Measurements from ENCODE around the gene UBL4A.

Gene UBL4A

DNA sequence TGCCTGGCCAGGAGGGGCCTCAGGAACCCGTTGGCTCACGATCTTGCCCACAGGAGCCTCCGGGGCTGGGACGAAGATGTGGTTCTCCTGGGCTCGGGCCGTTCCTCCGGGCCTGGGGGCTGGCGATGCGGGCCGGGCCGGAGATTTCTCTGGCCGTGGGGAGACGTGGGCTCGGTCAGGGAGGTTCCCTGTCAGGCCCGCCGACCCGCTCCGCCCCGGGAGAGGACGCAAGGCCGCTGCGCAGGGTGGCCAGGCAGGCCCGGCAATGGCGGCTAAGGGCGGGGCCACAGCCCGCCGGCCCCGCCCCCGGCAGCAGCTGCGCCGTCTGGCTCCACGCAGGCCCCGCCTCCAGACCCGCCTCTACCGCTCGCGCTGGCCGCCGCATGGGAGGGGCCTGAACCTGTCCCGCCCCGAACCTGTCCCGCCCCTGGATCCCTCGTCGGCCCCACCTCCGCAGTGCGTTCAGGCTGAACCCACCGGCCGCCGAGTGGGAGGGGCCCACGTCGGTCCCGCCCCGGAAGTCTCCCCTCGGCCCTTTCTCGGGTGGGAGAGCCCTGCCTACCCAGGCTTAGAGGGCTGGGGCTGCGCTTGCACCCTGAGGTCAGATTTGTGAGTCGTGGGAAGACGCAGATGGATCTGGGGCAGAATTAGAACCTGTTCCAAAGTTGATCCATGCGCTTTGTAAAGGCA lies 29.7 kb upstream of the UBL4A start, which contains the start of gene FAM3A:
Gene FAM3A (minus strand): TSS at position 267 of the 690 bp plus-strand sequence. CDS start 460 bp downstream, outside the sequence.
- TF ChIP-seq, protein P1, sequence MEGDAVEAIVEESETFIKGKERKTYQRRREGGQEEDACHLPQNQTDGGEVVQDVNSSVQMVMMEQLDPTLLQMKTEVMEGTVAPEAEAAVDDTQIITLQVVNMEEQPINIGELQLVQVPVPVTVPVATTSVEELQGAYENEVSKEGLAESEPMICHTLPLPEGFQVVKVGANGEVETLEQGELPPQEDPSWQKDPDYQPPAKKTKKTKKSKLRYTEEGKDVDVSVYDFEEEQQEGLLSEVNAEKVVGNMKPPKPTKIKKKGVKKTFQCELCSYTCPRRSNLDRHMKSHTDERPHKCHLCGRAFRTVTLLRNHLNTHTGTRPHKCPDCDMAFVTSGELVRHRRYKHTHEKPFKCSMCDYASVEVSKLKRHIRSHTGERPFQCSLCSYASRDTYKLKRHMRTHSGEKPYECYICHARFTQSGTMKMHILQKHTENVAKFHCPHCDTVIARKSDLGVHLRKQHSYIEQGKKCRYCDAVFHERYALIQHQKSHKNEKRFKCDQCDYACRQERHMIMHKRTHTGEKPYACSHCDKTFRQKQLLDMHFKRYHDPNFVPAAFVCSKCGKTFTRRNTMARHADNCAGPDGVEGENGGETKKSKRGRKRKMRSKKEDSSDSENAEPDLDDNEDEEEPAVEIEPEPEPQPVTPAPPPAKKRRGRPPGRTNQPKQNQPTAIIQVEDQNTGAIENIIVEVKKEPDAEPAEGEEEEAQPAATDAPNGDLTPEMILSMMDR (IDR thresholded peaks at IDR 0.05; ENCODE audit: insufficient read depth, low read depth, low read length, missing control alignments), result no peak
- peak within 1 kb of the TSS; percentile 62 for H3K4me3 ChIP-seq (ENCODE audit: low read length)
- DNase-seq (ENCODE audit: low read depth), result peak; percentile 90

DNA sequence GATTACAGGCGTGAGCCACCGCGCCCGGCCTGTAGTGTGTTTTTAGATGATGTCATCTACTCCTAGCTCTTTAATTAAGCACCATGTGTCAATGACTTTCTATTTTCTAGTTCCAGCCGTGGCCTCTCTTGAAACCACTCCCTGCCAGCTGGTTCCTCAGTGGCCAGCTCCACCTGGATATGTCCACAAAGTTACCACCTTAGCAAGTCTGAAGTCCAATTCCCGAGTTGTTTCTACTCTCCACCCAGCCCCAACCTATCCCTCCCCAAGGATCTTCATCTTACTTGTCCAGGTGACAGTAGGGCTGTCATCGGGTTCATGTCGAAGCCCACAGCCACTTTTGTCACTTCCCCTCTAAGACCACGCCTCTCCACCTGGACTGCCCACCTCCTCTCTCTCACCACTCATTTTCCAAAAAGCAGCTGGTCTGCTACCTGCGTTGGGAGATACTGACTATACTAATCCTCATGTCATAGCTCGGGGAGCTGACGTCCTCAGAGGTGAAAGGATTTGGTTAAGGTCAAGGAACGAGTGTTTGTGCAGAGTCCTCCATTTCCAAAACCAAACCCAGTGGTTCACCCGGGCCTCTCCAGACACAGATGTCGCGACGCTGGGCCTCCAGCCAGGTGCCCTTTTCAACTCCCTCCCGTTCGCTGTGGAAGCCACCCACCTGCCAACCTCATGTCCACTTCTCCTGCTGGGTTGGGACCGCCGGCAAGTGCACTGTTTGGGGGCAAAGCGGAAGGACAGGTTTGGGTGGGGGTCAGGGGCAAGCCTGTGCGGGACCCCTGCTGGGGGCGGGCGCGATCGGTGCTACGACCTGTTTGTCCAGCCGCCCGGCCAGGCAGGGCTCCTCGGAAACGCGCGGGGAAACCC lies 28.9 kb upstream of the UBL4A start:
- H3K4me3 ChIP-seq (ENCODE audit: low read length), result peak overlapping the region; percentile 62
- TF ChIP-seq, protein P1 (IDR thresholded peaks at IDR 0.05; ENCODE audit: insufficient read depth, low read depth, low read length, missing control alignments), result no peak
- DNase-seq (ENCODE audit: low read depth), result peak; percentile 17

DNA sequence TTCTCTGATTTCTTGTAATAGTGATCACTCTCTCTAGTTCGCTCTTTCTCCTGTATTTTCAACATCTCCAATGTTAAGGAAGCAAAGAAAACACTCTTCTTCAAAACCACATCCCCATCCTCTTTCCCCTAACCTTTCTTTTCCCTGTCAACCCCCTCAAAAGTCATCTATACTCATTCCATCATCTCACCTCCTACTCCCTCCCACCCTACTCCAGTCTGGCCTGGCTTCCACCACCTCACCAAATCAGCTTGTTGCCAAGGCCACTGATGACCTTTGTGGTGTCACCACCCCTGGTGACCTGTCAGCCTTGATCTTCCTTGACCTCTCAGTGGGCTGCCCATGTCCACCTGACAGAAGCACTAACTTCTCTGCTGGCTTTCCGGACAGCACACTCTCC lies 27.3 kb upstream of the UBL4A start:
- no peak overlapping the region for H3K4me3 ChIP-seq (ENCODE audit: low read length)
- TF ChIP-seq, protein P1 (IDR thresholded peaks at IDR 0.05; ENCODE audit: insufficient read depth, low read depth, low read length, missing control alignments), result no peak
- no peak for DNase-seq (ENCODE audit: low read depth)

DNA sequence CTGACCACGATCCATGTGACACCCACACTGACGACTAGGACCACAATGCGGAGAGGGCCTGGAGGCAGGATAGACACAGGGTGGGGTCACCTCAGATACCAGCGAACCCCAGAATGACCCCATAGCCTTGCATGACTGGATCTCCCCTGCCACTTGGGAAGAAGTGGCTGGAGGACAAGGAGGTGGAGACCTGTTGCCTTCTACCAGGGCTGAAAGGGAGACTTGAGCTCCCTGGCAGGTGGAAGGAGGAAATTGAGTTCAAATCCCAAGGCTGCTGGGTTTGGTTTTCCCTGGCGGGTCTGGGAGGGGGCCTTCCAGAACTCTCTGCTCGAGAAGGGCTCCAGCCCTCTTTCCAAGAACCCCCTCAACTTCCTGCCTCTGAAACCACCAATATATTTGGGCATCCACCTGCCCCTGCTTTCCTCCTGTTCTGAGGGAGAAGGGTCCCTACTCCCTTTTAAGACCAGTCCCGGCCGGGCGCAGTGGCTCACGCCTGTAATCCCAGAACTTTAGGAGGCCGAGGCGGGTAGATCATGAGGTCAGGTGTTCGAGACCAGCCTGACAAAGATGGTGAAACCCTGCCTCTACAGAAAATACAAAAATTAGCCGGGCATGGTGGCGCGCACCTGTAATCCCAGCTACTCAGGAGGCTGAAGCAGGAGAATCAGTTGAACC lies 26.6 kb upstream of the UBL4A start:
- no peak for DNase-seq (ENCODE audit: low read depth)
- H3K4me3 ChIP-seq (ENCODE audit: low read length), result no peak overlapping the region
- TF ChIP-seq, protein P1 (IDR thresholded peaks at IDR 0.05; ENCODE audit: insufficient read depth, low read depth, low read length, missing control alignments), result no peak

DNA sequence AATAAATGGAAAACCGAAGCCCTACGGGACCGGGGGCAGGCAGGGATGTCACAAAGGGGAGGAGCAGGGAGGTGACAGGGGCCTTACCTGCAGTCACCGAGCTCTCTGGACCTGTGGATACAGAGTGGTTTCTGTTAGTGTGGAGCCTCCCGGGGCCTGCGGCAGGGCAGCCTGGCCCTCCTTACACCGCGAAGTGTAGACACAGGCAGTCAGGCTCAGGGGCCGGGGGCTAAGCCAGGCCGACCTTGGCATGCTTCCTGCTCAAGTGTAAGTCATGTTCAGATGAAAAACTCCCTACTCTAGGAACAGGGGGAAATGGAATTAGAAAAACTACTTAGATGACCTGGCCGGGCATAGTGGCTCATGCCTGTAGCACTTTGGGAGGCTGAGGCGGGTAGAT lies 25.3 kb upstream of the UBL4A start:
- H3K4me3 ChIP-seq (ENCODE audit: low read length), result no peak overlapping the region
- TF ChIP-seq, protein P1 (IDR thresholded peaks at IDR 0.05; ENCODE audit: insufficient read depth, low read depth, low read length, missing control alignments), result no peak
- DNase-seq (ENCODE audit: low read depth), result no peak

DNA sequence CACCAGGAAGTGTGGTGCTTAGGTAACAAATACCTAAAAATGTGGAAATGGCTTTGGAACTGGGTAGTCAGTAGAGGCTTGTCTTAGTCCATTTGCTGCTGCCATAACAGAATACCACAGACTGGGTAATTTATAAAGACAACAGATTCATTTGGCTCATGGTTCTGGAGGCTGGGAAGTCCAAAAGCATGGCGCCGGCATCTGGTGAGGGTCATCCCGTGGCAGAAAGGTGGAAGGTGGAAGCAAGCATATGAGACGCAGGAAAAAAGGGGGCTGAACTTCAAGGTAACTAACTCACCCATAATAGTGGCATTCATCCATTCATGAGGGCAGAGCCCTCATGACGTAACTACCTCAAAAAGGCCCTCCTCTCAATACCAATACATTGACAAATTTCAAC lies 23.0 kb upstream of the UBL4A start:
- H3K4me3 ChIP-seq (ENCODE audit: low read length), result no peak overlapping the region
- TF ChIP-seq, protein P1 (IDR thresholded peaks at IDR 0.05; ENCODE audit: insufficient read depth, low read depth, low read length, missing control alignments), result no peak
- no peak for DNase-seq (ENCODE audit: low read depth)

Measured in epithelial cell of esophagus (primary cell).